NCI-H446 (cell line): Measurements from ENCODE around the gene PDXDC1.
"Not testable (repeated sequence)": the region's sequence is repeated elsewhere in the genome, so short reads cannot be mapped to it uniquely, and the experiment has no call there.

Source experiments
- DNase-seq, 2 experiments: peaks; one replicate each; lab custom pipeline; 2025; lab: John Stamatoyannopoulos, UW

PDXDC1 gene

DNA sequence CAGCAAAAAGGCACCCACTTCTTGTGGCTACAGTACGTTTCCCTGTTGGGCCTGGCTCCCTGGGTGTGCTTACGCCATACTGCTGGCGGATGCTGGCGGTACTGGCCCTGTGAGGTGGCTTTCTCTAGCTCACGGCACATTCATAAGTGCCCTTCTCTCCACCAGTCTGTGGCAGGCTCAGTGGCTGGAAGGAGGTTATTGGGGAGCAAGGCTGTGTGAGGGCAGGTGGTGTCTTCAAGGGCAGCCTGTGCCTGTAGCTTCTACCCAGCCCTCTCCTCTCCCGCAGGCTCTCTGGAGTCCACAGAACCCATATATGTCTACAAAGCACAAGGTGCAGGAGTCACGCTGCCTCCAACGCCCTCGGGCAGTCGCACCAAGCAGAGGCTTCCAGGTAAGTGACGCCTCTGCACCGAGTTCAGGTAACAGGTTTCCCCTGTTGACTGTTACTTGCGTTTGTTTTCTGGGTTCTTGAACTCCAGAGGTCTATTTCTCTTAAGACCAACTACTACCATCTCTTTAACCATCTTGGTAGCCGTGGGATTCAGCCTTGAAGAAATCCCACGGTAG, 60.4 kb downstream of the PDXDC1 start:
- DNase-seq, result no peak

DNA sequence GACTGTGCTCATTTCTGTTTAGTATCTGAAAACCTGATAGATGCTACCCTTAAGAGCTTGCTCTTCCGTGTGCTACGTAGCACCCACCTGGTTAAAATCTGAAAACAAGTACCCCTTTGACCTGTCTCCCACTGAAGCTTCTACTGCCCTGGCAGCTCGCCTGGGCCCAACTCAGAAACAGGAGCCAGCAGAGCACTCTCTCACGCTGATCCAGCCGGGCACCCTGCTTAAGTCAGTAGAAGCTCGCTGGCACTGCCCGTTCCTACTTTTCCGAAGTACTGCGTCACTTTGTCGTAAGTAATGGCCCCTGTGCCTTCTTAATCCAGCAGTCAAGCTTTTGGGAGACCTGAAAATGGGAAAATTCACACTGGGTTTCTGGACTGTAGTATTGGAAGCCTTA, 62.2 kb downstream of the PDXDC1 start:
- no peak for DNase-seq

DNA sequence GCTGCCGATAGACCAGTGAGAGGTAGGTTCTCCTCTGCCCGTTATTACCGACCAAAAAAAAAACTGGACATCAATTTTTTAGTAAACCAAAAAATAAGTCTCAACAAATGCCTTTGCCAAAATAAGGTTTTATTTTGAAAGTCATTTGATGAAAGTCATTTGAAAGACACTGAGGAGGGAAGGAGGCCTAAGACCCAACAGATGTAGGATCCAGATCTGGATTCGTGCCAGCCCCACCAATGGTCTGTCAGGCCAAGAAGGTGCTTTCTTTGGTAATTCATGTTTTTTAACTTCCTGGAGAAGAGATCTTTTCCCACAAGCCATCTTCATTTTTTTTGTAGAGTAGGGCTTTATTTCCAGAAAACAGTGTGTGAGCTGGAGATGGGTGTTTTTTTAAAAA, 62.9 kb downstream of the PDXDC1 start:
- no peak for DNase-seq

DNA sequence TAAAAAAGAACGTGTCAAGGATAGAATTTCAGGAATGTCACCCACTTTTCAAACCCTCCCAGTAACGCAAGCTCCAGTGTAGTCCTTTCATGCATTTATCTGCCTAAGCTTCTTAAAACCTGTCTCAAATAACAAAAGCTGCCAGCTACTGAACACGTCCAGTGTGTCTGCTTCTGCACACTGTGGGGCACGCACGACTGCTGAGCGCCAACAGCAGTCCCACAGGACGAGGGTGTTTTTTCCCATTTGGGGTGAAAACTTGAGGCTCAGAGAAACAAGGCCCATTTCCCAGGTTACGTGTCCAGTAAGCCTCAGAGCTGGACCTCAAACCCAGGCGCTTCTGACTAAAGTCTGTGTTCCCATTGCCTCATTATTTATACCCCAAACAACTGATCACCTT, 63.9 kb downstream of the PDXDC1 start:
- no peak for DNase-seq

DNA sequence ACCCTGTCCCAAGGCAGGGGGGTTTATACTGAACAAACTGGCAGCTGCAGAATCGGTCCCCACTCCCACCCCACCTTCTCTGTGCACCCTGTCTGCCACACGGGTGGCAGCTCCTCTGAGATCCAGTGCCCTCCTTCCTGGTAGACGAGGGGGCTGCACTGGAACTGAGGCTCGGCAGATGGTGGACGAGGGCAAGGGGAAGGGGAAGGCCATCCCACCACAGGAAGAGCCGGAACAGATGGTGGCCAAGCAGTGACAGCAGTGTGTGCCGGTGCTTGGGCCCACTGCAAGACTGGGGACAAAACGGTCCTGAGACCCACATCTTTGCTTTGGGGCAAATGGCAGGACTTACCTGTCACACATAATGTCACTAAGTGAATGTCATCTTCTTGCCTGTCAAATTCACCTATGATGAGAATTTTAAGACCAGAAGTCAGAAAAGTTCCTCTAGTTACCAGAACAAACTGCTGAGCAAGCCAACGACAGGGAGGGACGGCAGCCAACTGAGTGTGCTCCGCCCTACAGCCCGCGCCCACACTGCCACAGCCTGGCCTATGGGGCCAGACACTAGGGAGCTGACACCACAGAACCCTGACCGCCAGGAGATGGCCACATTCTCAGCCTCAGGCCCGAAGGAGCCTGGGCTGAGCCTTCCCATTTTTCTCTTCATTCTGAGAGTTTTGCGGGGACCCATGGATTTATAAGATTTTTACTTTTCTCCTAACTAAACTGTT, 66.6 kb downstream of the PDXDC1 start:
- DNase-seq, result no peak

DNA sequence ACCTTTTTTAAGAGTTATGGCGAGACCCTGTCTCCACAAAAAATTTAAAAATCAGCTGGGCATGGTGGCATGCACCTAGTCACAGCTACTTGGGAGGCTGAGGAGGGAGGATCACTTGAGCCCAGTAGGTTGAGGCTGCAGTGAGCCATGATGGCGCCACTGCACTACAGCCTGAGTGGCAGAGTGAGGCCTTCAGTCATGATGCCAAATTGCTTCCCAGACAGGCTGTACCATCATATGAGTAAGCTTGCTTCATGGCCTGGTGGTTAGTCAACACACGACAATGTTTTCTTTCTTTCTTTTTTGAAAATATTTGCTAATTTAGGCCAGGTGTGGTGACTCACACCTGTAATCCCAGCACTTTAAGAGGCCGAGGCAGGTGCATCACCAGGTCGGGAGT, 68.5 kb downstream of the PDXDC1 start:
- no peak for DNase-seq

DNA sequence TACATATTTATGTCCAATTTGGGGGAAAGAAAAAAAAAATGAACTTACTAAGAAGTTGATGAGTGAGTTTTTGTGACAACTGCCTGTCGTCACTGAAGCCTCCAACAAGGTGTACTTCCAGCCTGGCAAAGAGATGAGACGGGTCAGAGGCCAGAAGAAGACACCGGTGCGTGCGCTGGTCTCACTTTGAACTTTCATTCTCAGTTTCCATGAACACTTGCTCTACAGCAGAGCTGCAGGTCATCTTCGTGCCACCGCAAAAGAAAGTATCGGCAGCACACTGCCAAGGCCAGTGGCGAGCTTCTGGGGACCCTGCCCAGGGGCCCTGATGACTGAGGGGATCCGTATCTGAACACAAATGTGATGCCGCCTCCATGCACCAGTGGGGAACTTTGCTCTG, 69.5 kb downstream of the PDXDC1 start:
- no peak for DNase-seq

DNA sequence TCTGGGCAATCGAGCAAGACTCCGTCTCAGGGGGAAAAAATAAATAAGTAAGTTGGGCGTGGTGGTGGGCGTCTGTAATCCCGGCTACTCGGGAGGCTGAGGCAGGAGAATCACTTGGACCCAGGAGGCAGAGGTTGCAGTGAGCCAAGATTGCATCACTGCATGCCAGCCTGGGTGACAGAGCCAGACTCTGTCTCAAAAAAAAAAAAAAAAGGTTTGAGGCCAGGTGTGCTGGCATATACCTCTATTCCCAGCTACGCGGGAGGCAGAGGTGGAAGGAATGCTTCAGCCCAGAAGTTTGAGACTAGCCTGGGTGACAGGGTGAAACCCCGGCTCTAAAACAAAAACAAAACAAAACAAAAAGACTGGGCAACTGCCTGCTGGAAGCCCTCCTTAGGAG, 70.4 kb downstream of the PDXDC1 start:
- not testable (repeated sequence) for DNase-seq

DNA sequence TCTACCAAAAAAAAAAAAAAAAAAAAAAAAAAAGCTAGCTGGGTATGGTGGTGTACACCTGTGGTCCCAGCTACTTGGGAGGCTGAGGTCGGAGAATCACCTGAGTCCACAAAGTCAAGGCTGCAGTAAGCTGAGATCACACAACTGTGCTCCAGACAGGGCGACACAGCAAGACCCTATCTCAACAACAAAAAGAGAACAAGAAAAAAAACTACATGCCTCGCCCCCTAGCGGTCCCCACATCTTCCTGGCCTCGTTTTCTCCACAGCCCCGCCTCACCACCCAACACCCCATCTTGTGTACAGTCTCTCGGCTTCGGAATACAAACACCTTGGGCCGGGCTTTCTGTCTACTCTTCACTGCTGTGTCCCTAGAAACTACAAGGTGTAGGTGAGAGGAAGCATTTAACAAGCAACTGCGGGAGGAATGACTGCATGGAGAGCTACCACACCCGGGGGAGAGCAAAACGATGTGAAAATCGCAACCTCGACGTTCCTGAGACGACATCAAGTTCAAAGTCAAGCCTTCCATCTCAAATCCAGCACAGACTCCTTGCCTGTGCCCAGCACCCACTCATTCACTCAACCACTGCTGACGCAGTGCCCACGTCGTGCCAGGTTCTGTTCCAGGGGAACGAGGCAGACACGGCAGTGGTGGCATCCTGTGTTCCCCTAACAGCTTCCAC, 72.0 kb downstream of the PDXDC1 start:
- no peak for DNase-seq

DNA sequence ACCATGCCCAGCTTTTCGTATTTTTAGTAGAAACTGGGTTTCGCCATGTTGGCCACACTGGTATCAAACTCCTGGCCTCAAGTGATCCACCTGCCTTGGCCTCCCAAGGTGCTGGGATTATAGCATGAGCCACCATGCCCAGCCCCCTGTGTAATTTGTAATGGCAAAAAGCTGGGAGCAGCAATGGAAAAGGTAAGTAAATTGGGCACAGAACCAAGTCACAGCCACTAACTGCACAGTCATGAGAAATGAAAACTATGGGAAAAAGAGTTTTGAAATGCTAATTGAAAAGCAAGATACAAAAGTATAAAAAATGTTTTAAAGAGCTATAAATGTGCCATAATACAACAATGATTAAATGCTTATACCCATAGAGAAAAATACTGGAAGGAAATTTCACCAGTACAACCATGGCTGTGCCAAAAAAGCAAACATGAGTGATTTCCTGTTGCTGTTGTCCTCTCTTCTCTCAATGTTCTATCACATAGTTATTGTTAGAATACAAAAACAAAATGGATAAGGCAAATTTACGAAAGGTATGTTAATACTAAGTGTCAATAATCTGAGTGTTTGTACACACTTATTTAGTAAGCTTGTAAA, 74.9 kb downstream of the PDXDC1 start:
- no peak for DNase-seq

DNA sequence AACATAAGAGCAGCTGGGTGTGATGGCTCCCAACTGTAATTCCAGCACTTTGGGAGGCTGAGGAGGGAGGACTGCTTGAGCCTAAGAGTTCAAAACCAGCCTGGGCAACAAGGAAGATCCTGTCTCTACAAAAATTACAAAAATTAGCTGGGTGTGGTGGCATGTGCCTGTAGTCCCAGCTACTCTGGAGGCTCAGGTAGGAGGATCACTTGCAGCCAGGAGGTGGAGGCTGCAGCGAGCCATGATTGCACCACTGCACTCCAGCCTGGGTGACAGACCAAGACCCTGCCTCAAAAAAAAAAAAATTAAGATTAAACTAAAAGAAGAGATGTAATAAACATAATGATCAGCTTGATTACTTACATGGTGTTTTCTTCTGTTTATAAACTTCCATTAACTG, 75.6 kb downstream of the PDXDC1 start:
- DNase-seq, result not testable (repeated sequence)

DNA sequence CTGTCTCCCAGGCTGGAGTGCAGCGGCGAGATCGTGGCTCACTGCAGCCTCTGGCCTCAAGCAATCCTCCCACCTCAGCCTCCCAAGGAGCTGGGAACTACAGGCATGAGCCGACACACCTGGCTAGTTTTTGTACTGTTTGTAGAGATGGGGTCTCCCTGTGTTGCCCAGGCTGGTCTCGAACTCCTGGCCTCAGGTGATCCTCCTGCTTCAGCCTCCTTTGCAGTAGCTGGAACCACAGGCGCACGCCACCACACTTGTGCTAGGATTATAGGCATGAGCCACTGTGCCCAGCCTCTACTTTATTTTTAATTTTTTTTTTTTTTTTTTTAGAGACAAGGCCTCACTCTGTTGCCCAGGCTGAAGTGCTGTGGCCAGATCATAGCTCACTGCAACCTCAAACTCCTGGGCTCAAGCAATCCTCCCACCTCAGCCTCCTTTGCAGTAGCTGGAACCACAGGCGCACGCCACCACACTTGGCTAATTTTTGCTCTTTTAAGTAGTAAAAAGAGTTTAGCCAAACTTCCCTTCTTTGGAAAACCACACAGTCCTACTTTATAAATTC, 76.6 kb downstream of the PDXDC1 start:
- DNase-seq, result no peak

DNA sequence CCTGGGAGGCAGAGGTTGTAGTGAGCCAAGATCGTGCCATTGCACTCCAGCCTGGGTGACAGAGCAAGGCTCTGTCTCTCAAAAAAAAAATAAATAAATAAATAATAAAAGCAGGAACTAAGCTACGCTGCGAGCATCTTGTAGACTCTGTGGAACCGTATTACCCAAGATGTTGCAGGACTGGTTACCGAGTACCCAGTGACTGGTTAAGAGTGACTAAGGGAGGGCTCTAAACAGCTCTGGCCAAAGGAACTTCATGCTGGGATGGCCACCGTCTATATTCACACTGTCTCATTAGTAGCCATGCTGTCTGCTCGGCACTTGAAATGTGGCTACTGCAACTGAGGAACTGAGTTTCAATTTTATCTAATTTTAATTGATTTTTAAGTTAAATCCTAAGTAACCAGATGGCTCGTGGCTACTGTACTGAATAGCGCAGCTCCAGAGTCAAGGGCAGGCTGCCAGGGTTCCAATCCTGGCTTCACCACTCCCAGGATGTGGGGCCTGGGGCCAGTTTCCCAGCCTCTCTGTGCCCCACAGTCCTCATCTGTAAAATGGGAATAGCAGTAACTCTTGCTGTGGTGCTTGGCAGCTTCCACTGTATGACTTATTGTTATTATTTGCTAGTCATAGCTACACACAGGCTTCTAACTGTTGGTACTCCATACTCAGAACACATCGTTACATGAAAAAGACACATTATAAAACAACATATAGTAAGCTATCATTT, 78.1 kb downstream of the PDXDC1 start:
- DNase-seq, result peak in 1 of 2 experiments; percentile 38

DNA sequence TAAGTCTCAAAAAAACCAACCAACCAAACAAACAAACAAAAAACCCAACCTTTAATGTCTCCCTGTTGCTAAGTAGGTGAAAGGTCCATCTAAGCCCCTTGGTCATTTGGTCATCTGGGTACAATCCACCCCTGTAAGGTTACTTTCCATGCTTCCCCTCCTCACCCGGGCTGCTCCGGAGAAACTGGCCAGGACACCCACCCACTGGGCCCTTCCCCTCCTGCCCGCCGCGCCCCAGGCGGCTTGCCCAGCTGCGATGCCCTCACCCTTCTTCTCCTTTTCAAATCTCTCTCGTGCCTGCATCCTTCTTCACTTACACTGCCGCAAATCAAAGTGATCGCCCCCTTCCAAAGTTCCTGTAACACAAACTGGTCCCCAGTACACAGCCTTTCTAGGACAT, 79.1 kb downstream of the PDXDC1 start:
- no peak for DNase-seq

DNA sequence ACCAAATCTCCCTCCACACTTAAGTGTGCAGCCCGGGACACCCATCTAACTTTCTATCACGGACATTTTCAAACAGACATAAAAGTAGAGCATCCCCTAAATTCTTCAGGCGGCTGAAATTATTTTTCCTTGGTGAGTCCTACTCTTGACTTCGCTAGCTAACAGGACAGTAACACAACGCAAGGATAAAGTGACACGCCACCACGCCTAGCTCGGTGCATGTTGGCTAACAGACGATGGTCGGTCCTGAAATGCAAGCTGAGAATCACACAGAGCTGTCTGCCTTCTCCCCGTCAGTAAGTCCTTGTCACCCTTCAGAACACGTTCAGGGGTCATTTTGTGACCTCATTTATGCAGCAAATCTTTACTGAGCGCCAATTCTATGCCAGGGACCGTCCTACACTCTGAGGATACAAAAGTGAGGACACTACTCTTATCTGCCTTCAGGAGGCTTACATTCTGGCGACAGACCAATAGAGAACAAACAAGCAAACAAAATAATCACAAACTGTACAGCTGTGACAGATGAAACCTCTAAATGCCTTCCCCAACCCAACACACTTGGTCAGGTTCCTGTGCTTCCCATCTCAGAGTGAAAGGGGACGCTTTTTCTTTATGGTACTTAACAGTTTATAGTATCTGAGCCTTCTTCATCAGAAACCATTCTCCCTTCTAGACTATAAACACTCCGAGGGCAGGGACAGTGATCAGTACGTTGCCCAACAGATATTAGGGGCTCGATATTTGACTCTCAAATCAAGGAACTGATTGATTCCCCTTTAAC, 79.7 kb downstream of the PDXDC1 start:
- DNase-seq, result no peak

DNA sequence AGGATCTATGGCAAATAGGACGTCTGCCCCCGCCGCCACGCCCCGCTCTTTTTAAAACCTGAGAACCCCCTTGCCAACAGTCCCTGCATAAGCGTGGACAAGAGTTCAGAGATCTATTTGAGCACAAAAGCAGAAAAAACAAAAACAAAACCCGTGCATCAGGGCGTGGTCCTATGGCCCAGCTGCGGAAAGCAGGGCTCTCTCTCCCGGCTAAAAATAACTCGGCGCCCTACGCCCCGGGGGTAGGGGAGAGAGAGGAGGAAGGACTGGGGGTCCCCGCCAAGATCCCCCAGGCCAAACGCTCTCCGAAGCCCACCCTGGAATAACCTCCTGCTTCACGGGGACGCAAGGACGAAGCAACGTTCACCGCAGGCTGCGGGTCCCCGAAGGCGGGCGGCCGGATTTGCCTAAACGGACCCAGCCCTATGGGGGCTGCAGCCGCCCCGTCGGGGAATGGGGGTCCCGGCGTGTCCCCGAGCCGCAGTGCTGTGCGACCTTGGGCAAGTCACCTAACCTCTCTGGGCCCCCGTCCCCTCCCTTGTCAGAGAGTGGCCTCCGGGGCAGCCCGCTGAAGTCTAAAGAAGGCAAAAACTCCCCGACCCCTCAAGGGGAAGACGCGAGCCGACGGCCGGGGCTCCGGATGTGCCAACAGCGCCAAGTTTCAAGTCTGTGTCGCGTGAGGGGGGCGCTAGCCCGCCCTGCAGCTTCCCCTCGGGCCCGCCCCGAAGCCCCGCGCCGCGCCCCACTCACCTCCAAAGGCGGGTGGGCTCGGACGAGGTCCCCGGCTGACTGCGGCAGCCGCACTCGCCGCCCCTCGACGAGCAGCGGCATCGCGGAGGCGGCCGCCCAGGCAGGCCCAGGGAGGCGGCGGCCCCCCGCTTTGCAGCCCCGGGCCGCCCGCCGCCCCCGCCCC, 80.6 kb downstream of the PDXDC1 start:
- DNase-seq, result peak in 1 of 2 experiments; percentile 61

DNA sequence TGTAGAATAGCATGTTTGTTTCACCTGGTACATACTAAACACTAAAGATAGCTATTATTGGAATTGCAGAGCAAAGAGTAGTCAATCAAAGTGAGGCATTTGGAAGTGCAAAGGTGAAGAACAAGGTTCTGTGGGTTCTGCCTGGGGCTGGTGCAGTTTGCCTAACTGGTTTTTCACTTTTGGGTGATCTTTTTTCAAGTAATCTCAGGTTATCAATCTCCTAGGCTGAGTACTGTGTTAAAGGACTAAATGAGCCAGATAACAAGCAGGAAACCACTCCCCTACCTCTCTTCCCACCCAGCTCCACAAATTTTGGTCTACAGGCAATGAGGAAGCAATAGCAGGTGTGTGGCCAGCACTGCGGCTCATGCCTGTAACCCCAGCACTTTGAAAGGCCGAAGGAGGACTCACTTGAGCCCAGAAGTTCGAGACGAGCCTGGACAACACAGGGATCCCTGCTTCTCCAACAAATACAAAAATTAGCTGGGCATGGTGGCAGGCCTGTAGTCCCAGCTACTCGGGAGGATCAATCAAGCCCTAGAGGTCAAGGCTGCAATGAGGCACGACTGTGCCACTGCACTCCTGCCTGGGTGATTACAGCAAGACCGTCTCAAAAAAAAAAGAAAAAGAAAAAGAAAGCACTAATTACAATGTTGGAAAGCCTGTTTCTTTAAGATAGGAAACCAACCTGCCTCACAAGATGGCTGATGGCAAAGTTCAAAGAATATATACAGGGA, 83.0 kb downstream of the PDXDC1 start:
- no peak for DNase-seq

DNA sequence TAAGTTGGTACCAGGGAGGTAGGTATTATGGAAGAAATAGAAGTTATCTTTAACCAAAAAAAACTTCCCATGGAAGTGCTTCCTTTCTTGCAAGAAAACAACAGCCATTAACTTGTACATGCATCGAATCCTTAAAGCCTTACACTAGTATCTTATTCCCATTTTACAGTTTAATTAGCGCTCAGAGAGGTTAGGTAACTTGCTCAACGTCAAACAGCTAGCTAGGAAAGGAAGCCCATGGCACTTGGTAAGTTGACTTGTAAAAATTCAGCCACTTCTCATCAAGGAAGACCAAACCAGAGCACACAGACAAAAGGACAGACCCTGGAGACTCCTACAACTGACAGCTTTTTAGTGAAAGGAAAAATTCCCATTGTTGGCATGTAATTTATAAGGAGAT, 84.5 kb downstream of the PDXDC1 start:
- DNase-seq, result no peak

DNA sequence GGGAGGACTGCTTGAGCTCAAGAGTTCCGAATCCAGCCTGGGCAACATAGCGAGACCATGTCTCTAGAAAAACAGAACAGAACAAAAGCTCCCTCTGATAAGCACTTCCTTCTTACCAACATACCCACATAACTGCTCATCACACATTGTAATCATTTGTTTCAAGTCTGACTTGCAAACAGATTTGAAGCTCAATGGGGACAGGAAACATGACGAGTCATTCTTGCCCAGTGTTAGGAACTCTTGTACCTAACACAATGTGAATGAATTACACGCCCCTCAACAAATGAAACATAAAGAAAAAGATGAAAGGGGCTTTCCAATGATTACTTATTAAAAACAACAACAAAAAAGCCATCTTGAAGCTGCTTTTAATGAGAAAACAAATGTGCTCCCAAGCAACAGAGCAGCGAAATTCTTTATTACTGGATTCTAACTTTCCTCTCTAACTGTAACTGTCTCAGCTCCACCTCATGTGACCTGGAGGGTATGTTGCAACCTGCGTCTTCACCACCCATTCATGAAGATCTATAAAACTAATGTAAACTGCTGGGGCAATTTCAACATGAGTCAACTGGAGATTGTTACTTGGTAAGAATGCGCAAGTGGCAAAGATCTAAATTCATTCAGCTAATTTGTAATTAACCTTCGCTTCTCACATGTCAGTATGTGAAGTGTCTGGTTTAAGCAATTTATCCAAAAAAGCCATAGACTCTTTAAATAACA, 87.4 kb downstream of the PDXDC1 start:
- not testable (repeated sequence) for DNase-seq
